Left hindlimb (tissue), 1 donor: ENCODE measurements around the gene VIT.

ENCODE experiments used
- DNase-seq: peaks from one replicate; pipeline ENCODE4 v3.0.0-alpha.2; 2018

VIT gene

GRCh38 chr2:36696533-36696932, at the start of gene VIT:
Gene VIT (plus strand): TSS chr2:36696707. CDS start chr2:36716371, 19,664 bp downstream.
- no peak for DNase-seq

GRCh38 chr2:36650031-36650829, 46.3 kb upstream of the VIT start:
- DNase-seq, result no peak

GRCh38 chr2:36653155-36653554, 43.4 kb upstream of the VIT start:
- DNase-seq, result no peak

- DNase-seq, result no peak
Measured at GRCh38 chr2:36653967-36654694, 42.4 kb upstream of the VIT start.

- DNase-seq, result no peak
Measured at GRCh38 chr2:36655453-36655852, 41.1 kb upstream of the VIT start.

- DNase-seq, result no peak
Measured at GRCh38 chr2:36657703-36658102, 38.8 kb upstream of the VIT start.

- no peak for DNase-seq
Measured at GRCh38 chr2:36658277-36658748, 38.2 kb upstream of the VIT start.

GRCh38 chr2:36659218-36659617, 37.3 kb upstream of the VIT start:
- DNase-seq, result no peak

- DNase-seq, result no peak
Measured at GRCh38 chr2:36659872-36660312, 36.6 kb upstream of the VIT start.

GRCh38 chr2:36662638-36663037, 33.9 kb upstream of the VIT start:
- no peak for DNase-seq

- no peak for DNase-seq
Measured at GRCh38 chr2:36663295-36663694, 33.2 kb upstream of the VIT start.

- DNase-seq, result no peak
Measured at GRCh38 chr2:36663851-36664695, 32.4 kb upstream of the VIT start.

- no peak for DNase-seq
Measured at GRCh38 chr2:36664696-36665076, 31.8 kb upstream of the VIT start.

- DNase-seq, result no peak
Measured at GRCh38 chr2:36667931-36668330, 28.6 kb upstream of the VIT start.

- no peak for DNase-seq
Measured at GRCh38 chr2:36670881-36671595, 25.5 kb upstream of the VIT start.

- no peak for DNase-seq
Measured at GRCh38 chr2:36671731-36672130, 24.8 kb upstream of the VIT start.

GRCh38 chr2:36672199-36672598, 24.3 kb upstream of the VIT start:
- no peak for DNase-seq

GRCh38 chr2:36675579-36676282, 20.8 kb upstream of the VIT start:
- no peak for DNase-seq

GRCh38 chr2:36676364-36676763, 20.1 kb upstream of the VIT start:
- DNase-seq, result no peak

GRCh38 chr2:36677386-36677785, 19.1 kb upstream of the VIT start:
- DNase-seq, result no peak

- no peak for DNase-seq
Measured at GRCh38 chr2:36677996-36678605, 18.4 kb upstream of the VIT start.
